ENCODE measurements around the gene TSPAN13.

- TF ChIP-seq EZH2 (IDR thresholded peaks at IDR 0.05; ENCODE audit: low read length, missing control alignments) (no peak), CTCF (conservative IDR thresholded peaks at IDR 0.05 in 1 of 2, IDR thresholded peaks at IDR 0.05 in 1 of 2; ENCODE audit: low read depth in 1 of 2, low read length in 2 of 2) (no peak)
Observed at GRCh38 chr7:16817536-16817935, 64.0 kb downstream of the TSPAN13 start.
